PFSK-1 (cell line): Measurements from ENCODE around the gene ELL2.
A peak's percentile ranks its signal among the peaks of the same experiment; 100 is the strongest.

Experiments used
- POLR2AphosphoS5 ChIP-seq: IDR thresholded peaks from 2 replicates; pipeline ENCODE4 v1.6.1; 2012; ENCODE audit warnings: low read depth, mild to moderate bottlenecking, control low read depth, low read length, moderate library complexity
- REST ChIP-seq, 2 experiments: IDR thresholded peaks; 2 replicates each; pipeline versions ENCODE4 v1.6.1 to v1.8.0; 2011 to 2012; ENCODE audit warnings: low read depth in 2 of 2, low read length in 2 of 2, control low read depth in 1 of 2, inconsistent platforms in 1 of 2, mild to moderate bottlenecking in 1 of 2, moderate library complexity in 1 of 2; ENCODE audit not compliant: insufficient read depth in 1 of 2
- TAF1 ChIP-seq: IDR thresholded peaks from 2 replicates; pipeline ENCODE4 v1.6.1; 2012; ENCODE audit warnings: low read length, control low read depth, borderline replicate concordance; ENCODE audit not compliant: insufficient read depth

- TF ChIP-seq REST (IDR thresholded peaks at IDR 0.05; ENCODE audit: insufficient read depth in 1 of 2, low read depth in 2 of 2, low read length in 2 of 2): no peak
- peak; percentile 16; the same call in 1 of the 2 replicates for TF ChIP-seq POLR2AphosphoS5
- no peak for TF ChIP-seq TAF1
Measured at GRCh38 chr5:95883185-95884016, 78.2 kb downstream of the ELL2 start.
